NT2/D1 (cell line): ENCODE data around the gene WDR64.

Experiments used
- YY1 ChIP-seq: IDR thresholded peaks from 2 replicates; pipeline ENCODE4 v1.6.1; 2011; ENCODE audit not compliant: insufficient read length, insufficient read depth
- ZNF274 ChIP-seq: IDR thresholded peaks from 2 replicates; pipeline ENCODE4 v1.6.1; 2011; ENCODE audit warnings: mild to moderate bottlenecking, low read depth, low read length

DNA sequence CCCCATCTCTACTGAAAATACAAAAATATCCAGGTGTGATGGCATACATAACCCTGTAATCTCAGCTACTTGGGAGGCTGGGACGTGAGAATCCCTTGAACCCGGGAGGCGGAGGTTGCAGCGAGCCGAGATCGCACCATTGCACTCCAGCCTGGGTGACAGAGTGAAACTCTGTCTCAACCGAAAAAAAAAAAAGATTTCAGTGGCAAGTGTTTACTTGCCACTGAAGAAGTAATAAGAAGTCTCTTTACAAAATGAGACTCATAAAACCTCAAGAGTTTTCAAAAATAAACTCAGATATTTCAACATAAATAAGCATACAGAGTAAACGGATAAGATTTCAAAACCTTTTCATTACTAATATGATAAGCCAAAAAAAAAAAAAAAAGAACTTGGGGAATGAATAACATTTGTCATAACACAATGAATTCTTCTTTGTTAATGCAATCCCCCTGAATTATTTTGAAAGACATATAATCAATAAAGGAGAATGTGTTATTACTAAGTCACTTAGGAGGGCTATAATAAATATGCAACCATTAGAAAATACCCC, 161.8 kb downstream of the WDR64 start:
- TF ChIP-seq ZNF274 (no peak), YY1 (no peak)
